DND-41 (cell line): ENCODE data around the gene PRLH.
A peak's percentile ranks its signal among the peaks of the same experiment; 100 is the strongest.

Experiments
- ATAC-seq: fragments of 200-7000 bp; cut with Tn5 transposase; 3 replicates; pipeline ENCODE4 v1.9.1; 2021; ENCODE audit warnings: low read depth; ENCODE audit not compliant: insufficient read depth
- DNase-seq: peaks from one replicate; pipeline ENCODE4 v3.0.0-alpha.2; 2020
- H2AFZ ChIP-seq: 2 replicates; pipeline ENCODE4 v1.6.0; 2012; ENCODE audit warnings: low read depth, low read length
- H3K27ac ChIP-seq: 2 replicates; pipeline ENCODE4 v1.5.1; 2012; ENCODE audit warnings: low read length, inconsistent platforms
- H3K27me3 ChIP-seq: fragments of 200-600 bp; sonication (generic); 2 replicates; pipeline ENCODE4 v1.6.0; 2012; ENCODE audit warnings: low read length, mild to moderate bottlenecking, inconsistent platforms; ENCODE audit not compliant: insufficient read depth, poor library complexity
- H3K36me3 ChIP-seq: 2 replicates; pipeline ENCODE4 v1.5.1; 2012; ENCODE audit warnings: low read length, inconsistent platforms; ENCODE audit not compliant: insufficient read depth
- H3K4me1 ChIP-seq: 2 replicates; pipeline ENCODE4 v1.5.1; 2012; ENCODE audit warnings: mild to moderate bottlenecking, low read length; ENCODE audit not compliant: insufficient read depth
- H3K4me2 ChIP-seq: 2 replicates; pipeline ENCODE4 v1.6.0; 2012; ENCODE audit warnings: mild to moderate bottlenecking, moderate library complexity, low read length, inconsistent platforms; ENCODE audit not compliant: insufficient read depth
- H3K4me3 ChIP-seq, 2 experiments: fragments of 200-600 bp in 1 of 2; shearing (Covaris generic) in 1 of 2; 2 replicates each; pipeline ENCODE4 v1.5.1; 2012 to 2016; ENCODE audit warnings: inconsistent platforms in 2 of 2, low read length in 2 of 2, mild to moderate bottlenecking in 2 of 2, low read depth in 1 of 2, moderate library complexity in 1 of 2
- H3K79me2 ChIP-seq: 2 replicates; pipeline ENCODE4 v1.6.0; 2012; ENCODE audit warnings: low read length, inconsistent platforms; ENCODE audit not compliant: insufficient read depth
- H3K9ac ChIP-seq: 2 replicates; pipeline ENCODE4 v1.6.0; 2012; ENCODE audit warnings: low read depth, mild to moderate bottlenecking, inconsistent platforms, low read length, moderate library complexity
- H3K9me3 ChIP-seq: 2 replicates; pipeline ENCODE4 v1.5.1; 2012; ENCODE audit warnings: low read length, moderate library complexity, mild to moderate bottlenecking, inconsistent platforms; ENCODE audit not compliant: insufficient read depth, severe bottlenecking
- H4K20me1 ChIP-seq: 2 replicates; pipeline ENCODE4 v1.6.0; 2012; ENCODE audit warnings: low read length; ENCODE audit not compliant: insufficient read depth
- CTCF ChIP-seq: IDR thresholded peaks from 2 replicates; pipeline ENCODE4 v1.5.1; 2012; ENCODE audit warnings: borderline replicate concordance, low read length, moderate library complexity, mild to moderate bottlenecking; ENCODE audit not compliant: poor library complexity, severe bottlenecking; ENCODE audit errors: extremely low read depth
- EZH2 ChIP-seq: IDR thresholded peaks from 3 replicates; pipeline ENCODE4 v1.6.1; 2012; ENCODE audit warnings: borderline replicate concordance, low read depth, mild to moderate bottlenecking, moderate library complexity, low read length, inconsistent platforms; ENCODE audit not compliant: severe bottlenecking

PRLH gene

GRCh38 chr2:237581326-237581725, 15.0 kb downstream of the PRLH start:
- no peak overlapping the region for H3K4me2 ChIP-seq

GRCh38 chr2:237581751-237582746, 15.7 kb downstream of the PRLH start:
- no peak overlapping the region for H3K4me2 ChIP-seq
- H3K27me3 ChIP-seq: no peaks in the 10 kb centered on the region
- no peaks in the 10 kb centered on the region for H3K36me3 ChIP-seq
- H3K9me3 ChIP-seq: no peaks in the 10 kb centered on the region
- no peaks in the 10 kb centered on the region for H3K79me2 ChIP-seq
- no peak for ATAC-seq
- no peaks in the 10 kb centered on the region for H4K20me1 ChIP-seq
- no peak overlapping the region for H2AFZ ChIP-seq
- no peaks in the 10 kb centered on the region for H3K4me1 ChIP-seq
- no peak for TF ChIP-seq EZH2
- peak; percentile 42 for TF ChIP-seq CTCF
- no peak overlapping the region for H3K27ac ChIP-seq
- H3K9ac ChIP-seq: no peak overlapping the region
- no peak for DNase-seq
- H3K4me3 ChIP-seq: no peak overlapping the region

More at GRCh38 chr2:237581326-237581725, 15.0 kb downstream of the PRLH start:
- Histone ChIP-seq H3K9ac (no peak overlapping the region), H4K20me1 (no peaks in the 10 kb centered on the region), H3K27ac (no peak overlapping the region), H3K4me1 (no peaks in the 10 kb centered on the region), H3K79me2 (no peaks in the 10 kb centered on the region), H3K27me3 (no peaks in the 10 kb centered on the region), H3K36me3 (no peaks in the 10 kb centered on the region), H3K9me3 (no peaks in the 10 kb centered on the region), H2AFZ (no peak overlapping the region), H3K4me3 (no peak overlapping the region)
- ATAC-seq (no peak), DNase-seq (no peak)
- TF ChIP-seq EZH2 (no peak), CTCF (no peak)

- TF ChIP-seq CTCF (no peak), EZH2 (no peak)
- Histone ChIP-seq H3K4me2 (no peak overlapping the region), H3K4me3 (no peak overlapping the region), H3K79me2 (no peaks in the 10 kb centered on the region), H3K4me1 (no peaks in the 10 kb centered on the region), H3K9me3 (no peaks in the 10 kb centered on the region), H3K36me3 (no peaks in the 10 kb centered on the region), H2AFZ (no peak overlapping the region), H4K20me1 (no peaks in the 10 kb centered on the region), H3K9ac (no peak overlapping the region), H3K27ac (no peak overlapping the region), H3K27me3 (no peaks in the 10 kb centered on the region)
- DNase-seq: no peak
- ATAC-seq: no peak
Measured at GRCh38 chr2:237583385-237584295, 17.3 kb downstream of the PRLH start.
